ENCODE measurements around the gene MAST4.

MAST4 gene

DNA sequence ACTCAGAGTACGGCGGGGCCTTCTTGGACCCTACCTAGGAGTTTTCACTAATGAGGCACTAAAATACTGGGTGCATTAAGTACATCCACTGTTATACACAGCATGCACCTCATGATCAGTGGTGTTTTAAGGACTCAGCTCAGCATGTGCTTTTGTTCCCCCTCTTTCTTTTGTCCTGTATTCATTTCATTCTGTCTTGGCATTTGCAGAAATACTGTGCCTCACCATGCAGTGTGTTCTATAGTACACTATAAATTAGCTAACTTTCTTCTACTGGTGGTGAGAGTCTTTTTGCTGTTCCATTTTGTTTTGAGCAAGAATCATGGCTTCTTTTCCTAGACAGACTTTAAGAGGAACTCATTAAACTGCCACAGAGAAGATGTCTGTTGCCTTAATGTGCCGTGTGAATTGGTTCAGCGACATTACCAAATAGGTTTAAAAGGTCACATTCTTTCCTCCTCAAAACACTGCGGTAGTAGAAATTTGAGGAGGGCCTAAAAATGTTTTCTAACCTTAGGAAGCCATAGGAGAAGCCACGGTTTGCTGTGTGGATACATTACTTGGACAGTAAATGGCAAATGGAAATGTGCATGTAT lies 276.6 kb downstream of the MAST4 start:
- no peak for DNase-seq (ENCODE audit: low read depth in 2 of 2)

DNA sequence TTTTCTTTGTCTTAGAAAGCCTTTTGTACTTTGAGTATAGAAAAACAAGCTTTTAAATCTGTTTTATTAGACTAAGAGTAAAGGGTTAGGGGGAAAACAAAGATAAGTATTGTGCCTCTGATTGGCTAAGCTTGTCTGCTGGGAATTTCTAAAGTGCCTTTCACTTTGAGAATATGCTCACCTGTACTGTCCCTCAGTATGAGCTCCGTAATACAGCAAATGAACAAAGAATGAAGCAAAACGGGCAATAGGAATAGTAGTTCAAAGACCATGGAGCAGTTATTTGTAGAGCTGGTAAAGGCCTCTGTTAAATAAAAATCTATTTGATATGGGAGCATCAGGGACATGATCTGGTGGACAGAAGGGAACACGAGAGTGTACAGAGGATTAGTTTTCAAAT lies 277.8 kb downstream of the MAST4 start:
- DNase-seq (ENCODE audit: low read depth in 2 of 2): no peak

DNA sequence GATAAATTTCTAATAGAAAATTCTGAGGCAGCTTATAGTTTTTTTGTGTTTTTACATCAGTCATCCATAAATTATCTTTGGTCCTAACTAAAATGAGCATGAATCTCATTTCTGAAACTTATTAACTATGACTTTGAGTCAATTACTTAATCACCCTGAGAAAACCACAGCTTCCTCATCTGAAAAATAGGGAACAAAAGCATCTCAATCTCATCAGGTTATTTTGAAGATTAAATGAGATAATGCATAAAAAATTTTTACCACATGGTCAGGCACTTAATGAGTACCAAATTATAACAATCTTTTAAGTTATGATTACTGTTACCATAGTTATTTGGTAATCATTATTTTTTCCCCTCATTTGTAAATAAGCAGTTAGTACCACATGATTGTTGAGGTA lies 279.1 kb downstream of the MAST4 start:
- no peak for DNase-seq (ENCODE audit: low read depth in 2 of 2)

DNA sequence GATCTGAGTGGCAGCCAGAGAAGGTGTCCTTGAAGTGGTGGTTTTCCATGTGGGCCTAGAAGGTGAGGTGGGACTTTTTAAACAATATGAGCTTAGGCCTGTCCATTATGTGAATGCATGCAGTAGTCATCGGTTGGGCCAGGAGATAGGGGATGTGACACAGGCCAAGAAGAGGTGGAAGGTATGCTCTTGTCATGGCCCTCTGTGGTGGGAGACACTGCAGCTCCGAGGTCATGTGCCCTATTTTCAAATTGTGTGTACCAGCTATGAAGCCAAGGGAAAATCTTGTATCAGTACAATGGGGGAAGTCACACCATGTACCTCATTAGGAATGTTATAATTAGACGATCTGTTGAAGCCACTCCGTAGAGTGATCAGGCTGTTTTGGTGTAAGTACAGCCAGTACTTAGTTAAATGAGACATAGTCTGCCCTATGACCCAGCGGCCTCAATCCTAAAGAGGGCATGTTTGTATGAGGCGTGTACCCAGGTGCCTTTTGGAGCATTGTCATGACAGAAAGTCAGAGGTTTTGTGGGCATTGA lies 280.1 kb downstream of the MAST4 start:
- no peak for DNase-seq (ENCODE audit: low read depth in 2 of 2)

DNA sequence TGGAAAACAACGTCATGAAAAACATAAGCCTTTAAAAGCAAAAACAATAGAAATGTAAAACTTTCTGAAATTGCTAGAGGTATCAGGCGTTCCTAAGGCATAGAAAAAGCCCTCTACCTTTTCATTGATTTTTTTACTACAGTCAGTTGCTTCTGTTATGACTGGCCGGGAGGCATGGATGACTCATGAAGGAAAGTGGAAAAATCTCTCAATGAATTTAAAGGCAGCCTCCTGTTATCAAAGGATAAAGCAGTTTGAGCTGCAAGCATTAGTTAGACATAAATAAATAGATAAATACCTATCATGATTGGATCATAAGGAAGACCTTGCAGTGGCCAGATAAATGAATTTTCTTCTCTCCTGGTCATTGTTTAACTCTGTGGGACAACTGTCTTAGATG lies 281.6 kb downstream of the MAST4 start:
- no peak for DNase-seq (ENCODE audit: low read depth in 2 of 2)

DNA sequence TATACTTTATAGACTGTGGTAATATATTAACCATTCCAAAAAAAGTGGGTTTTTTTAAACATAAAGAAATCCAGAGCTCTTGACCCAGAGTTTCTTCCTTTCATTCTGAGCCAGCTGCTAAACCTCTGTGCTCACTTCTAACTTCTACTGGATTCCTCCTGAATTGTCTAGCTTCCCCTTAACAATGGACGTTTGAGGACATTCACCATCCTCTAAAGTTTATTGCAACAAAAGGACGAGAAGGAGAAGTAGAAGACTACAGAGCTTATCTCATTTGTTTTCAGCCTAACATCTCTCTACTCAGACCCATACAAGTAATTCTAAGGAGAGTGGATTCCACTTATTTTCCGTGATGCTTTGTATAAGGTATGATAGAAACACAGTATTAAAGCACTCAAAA lies 284.2 kb downstream of the MAST4 start:
- DNase-seq (ENCODE audit: low read depth in 2 of 2): no peak

DNA sequence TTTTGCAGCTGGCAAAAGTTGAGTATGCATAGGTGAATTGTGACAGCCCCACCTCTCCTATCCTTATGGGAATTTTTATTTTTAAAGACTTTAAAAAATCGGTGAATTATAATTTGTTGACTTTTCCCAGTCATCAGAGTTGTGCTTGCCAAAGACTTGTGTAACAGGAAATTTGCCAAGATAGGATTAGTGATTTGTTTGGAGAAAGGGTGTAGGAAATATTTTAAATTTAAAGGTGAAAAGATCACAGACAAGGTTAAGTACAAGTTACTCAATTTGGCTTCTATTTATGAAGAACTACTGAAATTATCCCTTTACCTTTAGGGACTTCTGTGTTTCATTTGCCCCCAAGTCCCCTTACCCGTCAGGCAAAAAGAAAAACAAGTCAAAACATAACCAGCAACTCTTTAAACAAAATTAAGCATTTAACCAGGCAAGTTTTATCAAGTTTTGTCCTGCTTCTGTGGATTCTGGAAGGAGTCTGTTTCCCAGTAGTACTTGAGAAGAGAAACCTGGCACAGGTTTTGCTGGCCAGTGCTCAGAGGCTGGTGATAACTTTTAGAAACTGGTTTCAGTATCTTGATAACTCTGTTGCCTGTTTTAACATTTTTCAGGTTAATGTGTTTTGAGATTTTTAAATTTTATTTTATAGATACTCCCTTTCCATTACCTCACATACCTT lies 285.4 kb downstream of the MAST4 start:
- no peak for DNase-seq (ENCODE audit: low read depth in 2 of 2)

DNA sequence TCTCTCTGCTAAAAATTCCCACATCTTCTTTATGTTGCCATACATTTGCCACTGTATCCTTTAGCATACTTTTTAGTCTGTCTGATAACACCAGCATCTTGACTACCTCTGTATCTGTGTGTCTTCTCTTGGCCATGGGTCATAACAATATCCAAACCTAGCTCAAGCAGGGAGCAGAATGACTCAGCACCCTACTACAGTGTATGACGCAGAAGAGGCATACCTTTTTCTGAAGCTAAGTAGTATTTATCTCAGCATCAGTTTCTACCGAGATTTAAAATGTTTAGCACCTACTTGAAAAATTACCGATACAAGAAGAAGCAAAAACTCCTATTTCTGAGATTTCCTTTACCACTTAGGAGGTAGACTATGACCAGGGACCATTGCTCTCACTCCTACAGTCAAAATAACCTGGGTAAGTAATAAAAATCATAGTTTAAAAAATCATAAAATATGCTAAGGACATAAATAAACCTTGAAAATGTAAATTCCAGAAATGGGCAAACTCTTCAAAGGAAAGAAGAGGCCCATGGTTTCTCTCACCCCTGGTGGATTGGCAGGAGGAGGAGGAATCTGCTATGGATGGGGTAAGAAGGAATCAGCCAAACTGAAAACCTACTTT lies 286.5 kb downstream of the MAST4 start:
- DNase-seq (ENCODE audit: low read depth in 2 of 2): no peak

DNA sequence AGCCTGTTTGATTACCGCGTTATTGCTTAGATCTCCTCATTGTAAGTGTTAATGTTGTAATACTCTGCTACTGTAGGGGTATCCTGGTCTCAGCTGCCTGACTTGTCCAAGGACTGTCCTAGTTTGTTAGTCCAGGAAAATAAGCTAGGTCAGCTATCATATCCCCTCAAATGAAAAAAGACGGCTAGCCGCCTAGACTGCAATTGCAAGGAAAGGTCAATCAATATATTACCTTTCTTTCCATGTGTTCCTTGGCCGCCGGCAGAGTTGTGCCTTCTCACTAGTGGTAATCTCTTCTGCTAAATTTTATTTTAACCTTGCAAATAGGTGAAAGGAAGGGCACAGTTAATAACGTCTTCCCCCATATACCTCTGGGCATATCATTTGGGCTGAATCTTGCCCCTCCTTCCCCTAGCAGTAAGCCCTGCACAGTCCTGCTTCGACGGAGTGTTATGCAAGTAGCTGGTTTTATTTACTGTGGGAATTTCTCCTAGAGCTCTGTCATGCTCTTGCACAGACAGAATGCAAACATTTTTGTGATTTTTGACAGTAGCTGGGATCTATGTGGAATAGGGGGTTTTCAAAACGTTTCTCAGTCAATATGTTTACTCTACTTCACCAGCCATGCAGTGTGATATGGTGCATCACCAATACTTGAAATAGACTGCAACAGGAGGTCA lies 288.5 kb downstream of the MAST4 start:
- DNase-seq (ENCODE audit: low read depth in 2 of 2): no peak

DNA sequence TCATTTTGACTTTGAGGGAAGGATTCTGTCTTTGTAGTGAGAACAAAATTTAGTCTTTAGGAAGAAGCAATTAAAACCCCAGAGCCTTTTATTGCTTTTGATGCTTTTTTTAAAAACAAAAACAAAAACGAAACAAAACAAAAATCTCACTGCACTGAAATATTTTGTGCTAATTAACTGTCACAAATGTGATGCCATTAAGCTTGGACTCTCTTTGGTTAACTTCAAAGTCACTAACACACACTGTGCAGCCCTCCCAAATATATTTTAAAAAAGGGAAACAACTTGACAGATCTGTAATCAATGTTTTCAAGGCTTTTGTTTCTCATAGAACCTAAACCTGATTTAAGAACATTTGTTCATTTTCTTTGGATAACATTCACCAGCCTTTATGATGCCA lies 290.7 kb downstream of the MAST4 start:
- DNase-seq (ENCODE audit: low read depth in 2 of 2): no peak

DNA sequence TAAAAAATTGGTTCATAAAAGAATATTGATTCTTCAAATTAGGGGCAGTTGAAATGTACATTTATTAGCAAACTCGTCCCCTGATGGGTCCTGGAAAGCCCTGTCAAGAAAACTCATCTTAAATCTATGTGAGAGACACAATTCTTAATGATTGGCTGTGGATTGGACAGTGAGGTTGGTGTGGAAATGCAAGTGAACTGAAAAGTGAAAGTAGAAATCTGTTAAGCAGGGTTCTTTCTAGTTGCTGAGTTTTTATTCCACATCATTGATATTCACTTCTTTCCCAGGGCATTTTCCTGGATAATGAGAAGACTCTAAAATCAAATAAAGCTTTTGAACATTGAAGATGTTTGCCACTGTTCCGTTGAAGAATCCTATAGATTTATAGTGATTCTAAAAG lies 292.4 kb downstream of the MAST4 start:
- DNase-seq (ENCODE audit: low read depth in 2 of 2): no peak

DNA sequence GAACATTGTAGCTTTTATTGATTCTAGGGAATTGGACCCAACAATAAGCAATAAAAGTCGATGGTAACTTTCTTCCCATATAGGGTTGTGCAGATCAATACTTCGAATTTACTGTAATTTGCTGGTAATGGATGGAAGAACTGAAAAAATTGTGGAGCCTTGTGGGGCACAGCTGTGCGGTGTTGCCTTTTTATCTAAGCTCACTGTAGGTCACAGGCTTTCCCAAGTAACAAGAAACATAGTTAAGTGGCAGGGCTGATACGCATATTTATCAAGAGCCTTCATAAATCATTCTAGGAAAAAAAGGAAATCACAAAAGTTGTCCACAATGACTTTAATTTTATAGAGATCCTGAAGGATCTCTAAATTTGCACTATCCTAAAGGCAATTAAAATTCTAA lies 292.9 kb downstream of the MAST4 start:
- DNase-seq (ENCODE audit: low read depth in 2 of 2): no peak

DNA sequence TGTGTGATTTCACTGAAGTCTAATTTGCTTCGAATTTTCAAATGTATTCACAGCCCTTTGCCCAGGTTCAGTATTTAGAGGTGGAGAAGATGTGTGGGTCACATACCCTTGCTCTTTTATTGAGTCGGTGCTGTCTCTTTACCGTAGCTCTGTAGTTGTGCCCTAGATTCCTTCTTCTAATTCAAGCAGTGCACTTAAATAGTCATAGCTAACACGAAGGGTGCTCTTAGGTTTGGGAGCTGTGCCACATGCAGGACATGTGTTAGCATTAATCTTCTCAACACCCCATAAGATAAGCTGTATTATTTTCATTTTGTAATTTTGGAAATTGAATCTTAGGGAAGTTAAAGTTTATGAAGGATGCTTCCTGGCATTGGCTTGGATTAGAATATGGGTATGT lies 293.3 kb downstream of the MAST4 start:
- DNase-seq (ENCODE audit: low read depth in 2 of 2): no peak

DNA sequence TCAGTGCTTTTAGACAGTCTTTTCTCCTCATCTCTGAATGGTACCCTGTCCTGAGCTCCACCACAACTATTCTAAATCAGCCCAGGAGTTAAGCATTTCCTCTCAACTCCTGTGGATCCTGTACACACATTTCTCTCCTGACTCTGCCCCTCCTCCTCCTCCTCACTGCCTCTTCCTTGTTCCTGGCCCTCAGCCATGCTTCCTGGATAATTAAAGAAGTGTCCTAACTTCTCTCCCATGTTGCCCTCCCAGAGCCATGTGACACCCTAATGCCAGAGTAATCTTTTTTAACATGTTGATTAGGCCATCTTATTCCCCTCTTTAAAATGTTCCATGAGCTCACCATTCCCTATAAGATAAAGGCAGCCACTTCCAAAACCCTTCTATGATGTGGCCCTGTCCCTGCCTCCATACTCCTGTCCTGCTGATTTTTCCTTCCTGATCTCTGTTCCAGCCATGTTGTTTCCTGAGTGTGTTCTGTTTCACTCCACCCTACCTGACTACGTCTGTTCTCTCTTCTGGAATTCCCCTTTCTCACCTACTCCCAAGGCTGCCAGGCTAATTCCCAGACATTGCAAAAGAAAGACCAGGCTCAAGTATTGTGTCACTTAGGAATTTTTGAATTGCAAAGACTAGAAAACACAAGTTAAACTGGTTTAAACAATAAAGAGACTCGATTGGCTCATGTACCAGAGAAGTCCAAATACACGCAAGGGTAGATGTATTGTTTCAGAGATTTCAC lies 295.2 kb downstream of the MAST4 start:
- no peak for DNase-seq (ENCODE audit: low read depth in 2 of 2)

DNA sequence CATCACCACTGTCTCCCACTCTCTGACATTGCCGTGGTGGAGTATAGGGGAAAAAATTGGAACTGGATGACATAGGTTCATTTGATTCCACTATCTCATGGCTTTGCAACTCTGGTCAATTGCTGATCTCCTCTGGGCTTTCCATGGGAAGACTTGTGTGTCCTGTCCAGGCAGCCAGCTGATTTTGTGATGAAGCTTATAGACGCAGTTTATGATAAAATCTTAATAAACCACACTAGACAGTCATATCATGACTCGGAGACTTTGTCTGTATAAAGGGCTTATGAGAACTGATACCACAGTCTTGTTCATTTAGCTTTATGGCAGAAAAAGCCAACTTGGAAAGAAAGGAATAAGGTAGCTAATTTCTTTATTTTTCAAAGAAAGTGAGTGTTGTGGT lies 296.5 kb downstream of the MAST4 start:
- no peak for DNase-seq (ENCODE audit: low read depth in 2 of 2)

DNA sequence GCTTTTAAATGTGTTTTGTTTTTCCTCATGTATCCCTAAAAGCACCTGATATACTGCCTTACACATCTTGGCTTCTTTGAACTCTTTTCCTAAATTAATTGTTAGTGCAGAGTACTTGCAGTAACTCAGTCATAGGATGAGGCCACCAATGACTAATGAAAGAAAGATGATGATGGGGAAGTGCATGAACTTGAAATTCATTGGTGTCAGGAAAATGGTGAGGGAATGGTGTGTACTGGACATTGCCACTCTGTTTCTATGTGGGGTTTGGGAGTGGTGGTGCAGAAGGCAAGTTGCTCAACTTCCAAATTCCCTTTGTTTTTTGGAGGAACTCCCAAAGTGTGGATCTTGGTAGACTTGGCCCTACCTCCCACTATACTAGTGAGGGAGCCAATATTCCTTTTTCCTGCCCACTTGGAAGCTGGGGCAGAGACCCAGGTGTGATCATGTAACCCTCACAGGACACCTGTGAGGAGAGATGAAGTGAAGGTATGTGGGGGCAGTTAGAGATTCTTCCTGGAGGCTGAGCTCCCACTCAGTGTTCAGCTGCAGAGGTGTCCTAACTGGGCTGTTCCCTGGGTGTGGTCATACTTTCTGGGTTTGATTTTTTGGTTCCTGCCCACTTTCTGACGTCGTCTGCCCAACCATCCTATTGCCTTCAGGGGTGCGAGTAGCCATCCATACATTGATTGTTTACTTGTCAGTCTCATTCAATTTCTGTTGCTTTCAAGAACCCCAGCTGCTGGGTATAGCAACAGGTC lies 298.5 kb downstream of the MAST4 start:
- DNase-seq (ENCODE audit: low read depth in 2 of 2): no peak

DNA sequence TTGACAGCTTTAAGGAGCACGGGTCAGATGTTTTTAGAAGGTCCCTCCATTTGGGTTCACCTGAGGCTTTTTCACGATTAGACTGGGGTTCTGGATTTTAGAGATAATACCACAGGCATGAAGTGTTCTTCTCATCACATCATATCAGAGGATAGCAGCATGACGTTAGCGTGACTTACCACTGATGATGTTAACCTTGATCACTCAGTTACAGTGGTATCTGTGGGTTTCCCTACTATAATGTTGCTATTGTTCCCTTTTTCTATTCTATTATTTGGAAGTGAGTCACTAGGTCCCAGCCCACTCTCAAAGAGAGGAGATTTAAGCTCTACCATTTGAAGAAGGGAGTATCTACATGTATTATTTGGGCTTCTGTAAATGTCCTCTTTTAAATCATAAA lies 300.0 kb downstream of the MAST4 start:
- DNase-seq (ENCODE audit: low read depth in 2 of 2): no peak

DNA sequence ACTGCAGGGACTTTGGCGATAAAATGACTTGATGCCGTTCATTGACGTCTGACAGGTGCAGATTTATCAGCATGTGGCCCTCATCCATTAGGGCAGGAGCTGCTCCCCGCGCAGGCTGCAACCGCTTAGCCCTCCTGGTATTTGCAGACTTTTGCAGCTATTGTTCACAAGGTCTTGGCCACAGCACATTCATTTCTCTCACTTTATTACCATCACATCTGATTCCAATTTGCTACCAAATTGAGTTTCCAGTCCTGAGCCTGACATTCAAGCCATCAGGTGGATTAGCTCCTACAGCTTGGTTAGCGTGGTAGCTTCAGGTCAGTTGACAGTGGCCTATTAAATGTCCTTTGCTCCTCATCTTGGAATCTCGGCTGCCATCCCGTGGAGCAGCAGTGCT lies 301.2 kb downstream of the MAST4 start:
- no peak for DNase-seq (ENCODE audit: low read depth in 2 of 2)

DNA sequence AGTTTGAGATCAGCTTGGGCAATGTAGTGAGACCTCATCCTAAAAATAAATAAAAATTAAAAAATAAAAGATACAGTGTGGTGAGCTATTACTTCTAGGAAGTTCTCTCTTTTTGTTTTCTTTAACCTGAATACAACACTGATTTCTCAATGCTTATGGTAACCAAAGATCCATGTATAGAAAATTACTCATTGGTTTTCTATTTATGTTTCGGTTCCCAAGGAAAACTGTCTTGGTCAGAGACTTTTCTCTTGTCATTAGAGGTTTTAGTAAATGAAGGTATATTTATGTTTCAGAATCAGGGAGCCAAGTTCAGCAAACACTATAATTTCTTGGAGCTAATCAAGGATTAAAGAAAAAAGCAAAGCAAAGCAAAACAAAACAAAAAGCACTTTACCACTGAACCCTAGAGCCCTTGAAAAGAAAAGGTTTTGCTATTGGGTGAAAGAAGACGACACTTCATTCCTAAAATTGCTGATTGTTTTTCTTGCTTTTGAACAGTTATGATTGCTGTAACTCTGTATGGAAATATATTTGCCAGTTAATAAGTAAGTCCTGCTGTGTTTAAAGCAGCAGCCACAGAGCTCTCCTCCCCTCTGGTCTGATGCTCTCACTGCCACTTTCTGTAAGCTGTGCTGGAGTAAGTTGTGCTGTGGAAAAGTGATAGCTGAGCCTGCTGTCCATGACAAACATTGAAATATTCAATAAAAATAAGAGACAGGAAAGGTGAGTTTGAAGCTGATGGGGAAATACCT lies 302.2 kb downstream of the MAST4 start:
- DNase-seq (ENCODE audit: low read depth in 2 of 2): no peak

DNA sequence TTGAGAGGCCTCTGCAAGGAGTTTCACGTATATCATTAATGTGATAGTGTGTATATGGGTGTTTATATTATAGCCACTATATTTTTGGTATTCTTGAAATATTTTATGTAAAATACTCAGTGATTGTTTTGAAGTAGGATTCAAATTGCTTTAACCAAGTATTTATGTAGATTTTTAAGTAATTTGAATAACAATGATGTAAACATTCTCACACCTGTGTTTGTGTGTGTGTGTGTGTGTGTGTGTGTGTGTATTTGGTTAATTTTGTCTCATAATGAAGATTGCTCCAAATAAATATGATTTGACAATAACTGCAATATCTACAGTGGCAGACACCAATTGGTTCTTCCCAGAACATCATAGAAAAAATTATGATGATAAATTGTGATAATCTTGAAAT lies 307.0 kb downstream of the MAST4 start:
- DNase-seq (ENCODE audit: low read depth in 2 of 2): no peak

DNA sequence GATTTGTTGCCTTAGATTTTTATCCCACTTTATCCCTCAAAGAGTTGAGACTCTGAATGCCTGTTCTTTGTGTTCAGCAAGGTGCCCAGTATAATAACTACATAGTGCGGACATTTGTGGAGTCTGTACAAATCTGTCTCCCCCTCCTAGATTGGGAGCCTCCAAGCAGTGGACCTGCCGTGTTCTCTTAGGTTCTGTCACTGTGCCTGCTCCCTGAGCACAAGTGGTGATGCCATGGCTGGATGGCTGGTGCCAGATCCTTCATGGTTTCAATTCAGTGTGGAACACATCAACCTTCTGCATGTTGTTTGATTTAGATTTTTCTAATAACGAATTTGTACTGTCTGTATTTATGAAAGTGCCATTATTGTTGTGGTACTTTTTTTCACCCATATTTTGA lies 307.5 kb downstream of the MAST4 start:
- no peak for DNase-seq (ENCODE audit: low read depth in 2 of 2)
